ENCODE measurements around the gene GDPD1. TPM values are rescaled to one million over a fixed set of nuclear protein-coding genes. Genes with fewer than 3 reads are reported as not detected.

The GDPD1 gene
- total and polyA plus RNA-seq, 9 of the 15 experiments (the other 6 are each of a cell fraction or from before 2014, with no cell fraction given), result 5.7 to 15.2 (median 9.3) TPM

GRCh38 chr17:59193336-59193862 lies 26.9 kb upstream of the GDPD1 start:
- no peak overlapping the region for H3K27ac ChIP-seq (ENCODE audit: extremely low read depth, low read depth, low read length)
- no peak overlapping the region for H2AFZ ChIP-seq (ENCODE audit: low read depth, low read length)
- H3K4me3 ChIP-seq, result no peak overlapping the region
- no peaks in the 10 kb centered on the region for H3K27me3 ChIP-seq (ENCODE audit: control insufficient read depth in 2 of 2, insufficient read depth in 2 of 2, low read length in 2 of 2)
- no TSS peak for BruUV-seq (replicated peaks)
- no peak overlapping the region for H3K9ac ChIP-seq (ENCODE audit: insufficient read depth in 1 of 2, low read depth in 2 of 2, low read length in 2 of 2)
- H3K9me1 ChIP-seq (ENCODE audit: control insufficient read depth, insufficient read depth, low read length), result no peaks in the 10 kb centered on the region
- no peak for DNase-seq (ENCODE audit: extremely low read depth in 1 of 4, low spot score in 3 of 4)
- CTCF ChIA-PET (ENCODE audit: low intra/inter-chr PET ratio), result no interaction called here
- no peak overlapping the region for H3K4me2 ChIP-seq (ENCODE audit: insufficient read depth, low read length)
- no peak for ATAC-seq
- no peaks in the 10 kb centered on the region for H3K4me1 ChIP-seq (replicated peaks in 1 of 2; ENCODE audit: control insufficient read depth in 2 of 2, insufficient read depth in 2 of 2, low read length in 2 of 2)
- POLR2A ChIA-PET, result interaction anchor here (0.9 kb wide), 1 partner anchor 10 kb away, joined by 3 read pairs; no protein-coding TSS in a partner anchor
- intact Hi-C loops (cut with micrococcal nuclease), result no loop called here
- H3K9me3 ChIP-seq (replicated peaks; ENCODE audit: control insufficient read depth, insufficient read depth, low read depth, low read length), result no peaks in the 10 kb centered on the region
- TF ChIP-seq THAP12 (CRISPR knock-in tag; IDR thresholded peaks at IDR 0.05) (no peak), ZFP1 (CRISPR knock-in tag; IDR thresholded peaks at IDR 0.05) (no peak), KAT2B (IDR thresholded peaks at IDR 0.05; ENCODE audit: low read depth, low read length) (no peak), SMARCA5 (IDR thresholded peaks at IDR 0.05) (no peak), ZKSCAN3 (CRISPR knock-in tag; IDR thresholded peaks at IDR 0.05) (no peak), DNMT1 (IDR thresholded peaks at IDR 0.05) (no peak), SMAD1 (IDR thresholded peaks at IDR 0.05; ENCODE audit: low read depth, low read length, partially characterized antibody) (no peak), HDAC1 (IDR thresholded peaks at IDR 0.05) (no peak)
- TF ChIP-seq, protein P1, sequence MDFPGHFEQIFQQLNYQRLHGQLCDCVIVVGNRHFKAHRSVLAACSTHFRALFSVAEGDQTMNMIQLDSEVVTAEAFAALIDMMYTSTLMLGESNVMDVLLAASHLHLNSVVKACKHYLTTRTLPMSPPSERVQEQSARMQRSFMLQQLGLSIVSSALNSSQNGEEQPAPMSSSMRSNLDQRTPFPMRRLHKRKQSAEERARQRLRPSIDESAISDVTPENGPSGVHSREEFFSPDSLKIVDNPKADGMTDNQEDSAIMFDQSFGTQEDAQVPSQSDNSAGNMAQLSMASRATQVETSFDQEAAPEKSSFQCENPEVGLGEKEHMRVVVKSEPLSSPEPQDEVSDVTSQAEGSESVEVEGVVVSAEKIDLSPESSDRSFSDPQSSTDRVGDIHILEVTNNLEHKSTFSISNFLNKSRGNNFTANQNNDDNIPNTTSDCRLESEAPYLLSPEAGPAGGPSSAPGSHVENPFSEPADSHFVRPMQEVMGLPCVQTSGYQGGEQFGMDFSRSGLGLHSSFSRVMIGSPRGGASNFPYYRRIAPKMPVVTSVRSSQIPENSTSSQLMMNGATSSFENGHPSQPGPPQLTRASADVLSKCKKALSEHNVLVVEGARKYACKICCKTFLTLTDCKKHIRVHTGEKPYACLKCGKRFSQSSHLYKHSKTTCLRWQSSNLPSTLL (IDR thresholded peaks at IDR 0.05), result no peak
- in situ Hi-C loops (cut with MboI), result no loop called here
- H3K36me3 ChIP-seq (ENCODE audit: control insufficient read depth, insufficient read depth, low read length), result peaks cover 66% of the 10 kb centered on the region
- no peaks in the 10 kb centered on the region for H4K20me1 ChIP-seq (replicated peaks; ENCODE audit: control insufficient read depth, insufficient read depth, low read length)
- 89% methylated on average over 3 of the region's 3 CpGs for WGBS (ENCODE audit: insufficient coverage, low coverage, missing lambda C conversion rate)
- H3K79me2 ChIP-seq (ENCODE audit: control insufficient read depth, insufficient read depth, low read length), result no peaks in the 10 kb centered on the region
- no peak for FAIRE-seq

Measured in K562 (cell line).